Esophagus muscularis mucosa (tissue), 4 donors: ENCODE data around the gene PET100.

ENCODE experiments used
- EP300 ChIP-seq: sonication (generic); formaldehyde crosslinking; IDR thresholded peaks from one replicate; pipeline ENCODE4 v1.6.1; 2017; ENCODE audit warnings: antibody characterized with exemption
- POLR2A ChIP-seq: fragments of 450-650 bp; IDR thresholded peaks from one replicate; pipeline ENCODE4 v1.6.1; 2017; ENCODE audit warnings: antibody characterized with exemption, moderate library complexity, mild to moderate bottlenecking, low read depth
- POLR2AphosphoS5 ChIP-seq, 2 donors: sonication (generic); formaldehyde crosslinking; IDR thresholded peaks; one replicate each; pipeline ENCODE4 v1.6.1; 2017; ENCODE audit warnings: antibody characterized with exemption in 2 of 2
- TF ChIP-seq, protein P1 (sequence below), 3 experiments: fragments of 200-600 bp in 2 of 3; fragments of 450-650 bp in 1 of 3; sonication (generic) in 2 of 3; IDR thresholded peaks; one replicate each; pipeline ENCODE4 v1.5.1; 2017 to 2019; ENCODE audit warnings: antibody characterized with exemption in 3 of 3, mild to moderate bottlenecking in 2 of 3, moderate library complexity in 1 of 3

DNA sequence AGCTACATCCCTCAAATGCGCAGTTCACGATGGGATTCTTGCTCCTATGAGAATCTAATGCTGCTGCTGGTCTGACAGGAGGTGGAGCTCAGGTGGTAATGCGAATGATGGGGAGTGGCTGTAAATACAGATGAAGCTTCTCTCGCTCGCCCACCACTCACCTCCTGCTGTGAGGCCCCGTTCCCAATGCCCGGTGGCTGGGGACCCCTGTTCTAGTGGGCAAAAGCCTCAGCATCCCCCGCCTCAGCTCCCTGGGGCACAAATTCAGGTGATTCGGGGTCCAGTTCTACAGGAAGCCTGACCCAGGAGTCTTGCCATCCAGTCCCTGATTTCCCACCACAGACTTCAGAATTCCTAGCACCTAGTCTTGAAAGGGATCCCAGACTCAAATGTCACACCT, 42.9 kb downstream of the PET100 start:
- TF ChIP-seq, protein P1, sequence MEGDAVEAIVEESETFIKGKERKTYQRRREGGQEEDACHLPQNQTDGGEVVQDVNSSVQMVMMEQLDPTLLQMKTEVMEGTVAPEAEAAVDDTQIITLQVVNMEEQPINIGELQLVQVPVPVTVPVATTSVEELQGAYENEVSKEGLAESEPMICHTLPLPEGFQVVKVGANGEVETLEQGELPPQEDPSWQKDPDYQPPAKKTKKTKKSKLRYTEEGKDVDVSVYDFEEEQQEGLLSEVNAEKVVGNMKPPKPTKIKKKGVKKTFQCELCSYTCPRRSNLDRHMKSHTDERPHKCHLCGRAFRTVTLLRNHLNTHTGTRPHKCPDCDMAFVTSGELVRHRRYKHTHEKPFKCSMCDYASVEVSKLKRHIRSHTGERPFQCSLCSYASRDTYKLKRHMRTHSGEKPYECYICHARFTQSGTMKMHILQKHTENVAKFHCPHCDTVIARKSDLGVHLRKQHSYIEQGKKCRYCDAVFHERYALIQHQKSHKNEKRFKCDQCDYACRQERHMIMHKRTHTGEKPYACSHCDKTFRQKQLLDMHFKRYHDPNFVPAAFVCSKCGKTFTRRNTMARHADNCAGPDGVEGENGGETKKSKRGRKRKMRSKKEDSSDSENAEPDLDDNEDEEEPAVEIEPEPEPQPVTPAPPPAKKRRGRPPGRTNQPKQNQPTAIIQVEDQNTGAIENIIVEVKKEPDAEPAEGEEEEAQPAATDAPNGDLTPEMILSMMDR (IDR thresholded peaks at IDR 0.05): no peak
- TF ChIP-seq EP300 (no peak), POLR2AphosphoS5 (IDR thresholded peaks at IDR 0.05) (no peak), POLR2A (no peak)
